TTC549 (cell line): ENCODE results near the gene GALNT13.

ENCODE experiments used
- FAIRE-seq: peaks from 2 replicates; lab custom pipeline; 2012; peaks lifted over from hg19 to GRCh38; lab: Jason Lieb, UNC

The GALNT13 gene

DNA sequence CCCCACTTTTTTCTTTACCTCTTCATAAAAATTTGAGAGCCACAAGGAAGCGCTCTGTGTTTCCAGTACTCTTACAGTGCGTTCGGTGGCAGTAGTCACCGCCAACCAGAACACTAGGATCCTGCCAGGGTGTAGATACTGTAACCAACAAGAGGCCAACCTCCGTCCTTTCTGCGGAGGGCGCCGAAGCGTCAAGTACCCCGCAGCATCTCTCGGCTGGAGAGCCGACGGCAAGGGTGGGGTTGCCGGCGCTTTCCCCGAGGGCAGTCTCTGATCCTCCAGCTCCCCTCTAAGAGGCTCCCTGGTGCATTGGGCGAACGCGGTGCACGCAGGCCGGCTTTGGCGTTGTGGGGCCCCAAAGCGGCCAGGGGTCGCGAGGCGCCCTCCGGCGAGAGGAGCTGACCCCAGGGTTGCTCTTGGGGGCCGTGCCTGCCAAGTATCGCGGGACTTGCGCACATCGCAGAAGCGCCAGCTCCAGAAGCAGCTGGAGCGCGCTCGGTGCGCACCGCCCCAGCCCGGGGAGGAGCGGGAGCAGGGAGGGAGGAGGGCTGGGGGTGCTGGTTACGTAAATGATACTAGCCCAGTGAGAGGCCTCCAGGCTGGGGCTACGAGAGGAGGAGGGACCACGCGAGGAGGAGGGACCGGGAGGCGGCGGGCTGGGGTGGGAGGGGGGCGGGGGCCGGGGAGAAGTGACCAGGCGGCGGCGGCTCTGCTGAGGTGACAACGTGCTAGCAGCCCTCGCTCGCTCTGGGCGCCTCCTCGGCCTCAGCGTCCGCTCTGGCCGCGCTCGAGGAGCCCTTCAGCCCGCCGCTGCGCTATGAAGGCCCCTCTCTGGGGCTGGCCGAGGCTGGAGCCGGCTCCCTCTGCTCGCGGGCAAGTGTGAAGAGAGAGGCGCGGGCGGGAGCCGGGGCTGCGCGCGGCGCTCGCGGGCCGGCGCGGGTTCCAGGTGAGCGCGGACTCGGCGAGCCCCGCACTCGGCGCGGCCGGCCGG lies at the start of gene GALNT13:
TSS of gene GALNT13 (plus strand) at position 692 of the 991 bp plus-strand sequence.
- FAIRE-seq, result no peak

DNA sequence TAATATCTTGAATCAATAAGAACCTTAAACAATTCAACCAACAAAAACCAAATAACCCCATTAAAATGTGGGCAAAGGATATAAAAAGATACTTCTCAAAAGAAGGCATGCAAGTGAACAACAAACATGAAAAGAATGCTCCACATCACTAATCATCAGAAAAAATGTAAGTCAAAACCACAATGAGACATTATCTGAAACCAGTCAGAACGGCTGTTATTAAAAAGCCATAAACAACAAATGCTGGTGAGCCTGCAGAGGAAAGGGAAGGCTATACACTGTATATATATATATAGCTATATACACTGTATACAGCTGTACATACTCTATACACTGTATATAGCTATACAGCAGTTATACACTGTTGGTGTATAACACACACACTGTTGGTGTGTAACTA lies 47.8 kb upstream of the GALNT13 start:
- no peak for FAIRE-seq

DNA sequence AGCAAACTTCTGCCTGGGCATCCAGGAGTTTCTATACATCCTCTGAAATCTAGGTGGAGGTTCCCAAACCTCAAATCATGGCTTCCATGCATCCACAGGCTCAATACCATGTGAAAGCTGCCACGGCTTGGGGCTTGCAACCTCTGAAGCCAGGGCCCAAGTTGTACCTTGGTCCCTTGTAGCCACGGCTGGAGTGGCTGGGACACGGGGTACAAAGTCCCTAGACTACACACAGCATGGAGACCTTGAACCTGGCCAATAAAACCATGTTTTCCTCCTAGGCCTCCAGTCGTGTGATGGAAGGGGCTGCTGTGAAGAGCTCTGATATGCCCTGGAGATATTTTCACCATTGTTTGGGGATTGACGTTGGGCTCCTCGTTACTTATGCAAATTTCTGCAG lies 43.4 kb upstream of the GALNT13 start:
- no peak for FAIRE-seq

DNA sequence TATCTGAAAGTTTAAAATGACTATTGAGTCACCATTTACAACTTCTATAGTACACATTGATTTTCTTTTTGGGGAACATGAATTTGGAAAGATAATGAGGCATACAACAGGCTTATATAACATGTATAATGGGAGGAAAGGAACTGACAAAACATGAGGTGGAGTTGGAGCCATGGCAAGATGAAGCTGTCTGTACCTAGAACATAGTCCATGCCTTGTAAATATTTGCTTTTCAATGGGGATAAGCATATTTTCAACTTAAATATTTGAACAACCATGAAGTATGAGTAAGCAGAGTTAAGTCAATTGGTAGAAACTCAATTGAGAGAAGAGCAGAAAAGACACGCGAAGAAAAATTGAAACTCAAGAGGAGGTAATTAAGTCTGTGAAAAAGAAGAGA lies 37.1 kb upstream of the GALNT13 start:
- no peak for FAIRE-seq

DNA sequence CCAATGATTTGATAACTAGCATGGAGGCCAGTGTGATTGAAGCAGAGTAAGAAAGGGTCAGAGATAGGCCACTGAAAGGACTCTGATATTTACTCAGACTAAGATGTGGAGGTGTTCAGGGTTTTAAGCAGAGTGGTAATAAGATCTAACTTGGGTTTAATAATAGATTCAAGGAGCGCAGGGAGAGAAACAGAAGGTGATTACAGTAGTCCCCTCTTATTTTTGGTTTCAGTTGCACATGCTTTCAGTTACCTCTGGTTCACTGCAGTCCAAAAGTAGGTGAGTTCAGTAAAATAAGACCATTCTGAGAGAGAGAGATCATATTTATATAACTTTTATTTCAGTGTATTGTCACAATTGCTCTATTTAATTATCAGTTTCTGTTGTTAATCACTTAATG lies 13.5 kb upstream of the GALNT13 start:
- FAIRE-seq, result no peak

DNA sequence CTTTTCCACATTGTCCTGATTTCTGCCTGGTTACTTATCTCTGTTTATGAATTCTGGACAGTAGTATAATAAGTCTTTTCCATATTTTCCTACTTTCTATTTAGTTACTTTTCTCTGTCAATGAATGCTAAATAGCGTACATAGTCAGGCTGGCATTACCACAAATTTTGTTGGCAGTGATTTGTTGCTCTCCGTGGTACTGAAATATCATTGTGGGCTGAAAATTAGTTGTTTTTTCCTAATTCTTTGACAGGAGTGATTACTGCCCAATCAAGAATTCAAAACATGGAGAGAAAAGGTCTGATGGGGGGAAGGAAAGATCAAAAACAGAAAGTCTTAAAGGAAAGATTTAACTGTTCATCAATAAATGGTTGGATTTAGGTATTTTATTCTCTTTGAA lies 7.7 kb upstream of the GALNT13 start:
- FAIRE-seq, result no peak

DNA sequence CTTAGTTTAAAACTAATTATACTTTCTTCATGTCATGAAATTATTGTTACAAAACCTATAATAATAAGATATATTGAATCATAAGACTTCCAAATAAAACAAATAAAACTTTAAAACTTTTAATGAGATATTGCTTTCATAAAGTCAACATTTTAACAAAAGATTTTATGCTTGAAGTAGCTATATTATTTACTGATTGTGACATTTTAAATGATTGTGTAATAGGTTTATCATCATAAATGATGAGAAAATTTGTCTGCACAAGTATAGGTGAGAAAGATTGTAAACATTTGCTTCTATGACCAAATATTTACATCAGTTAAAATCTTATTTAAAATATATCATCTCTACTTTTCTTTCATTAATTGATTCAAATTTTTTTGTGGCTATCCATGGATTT lies 5.1 kb upstream of the GALNT13 start:
- peak; percentile 37 for FAIRE-seq

DNA sequence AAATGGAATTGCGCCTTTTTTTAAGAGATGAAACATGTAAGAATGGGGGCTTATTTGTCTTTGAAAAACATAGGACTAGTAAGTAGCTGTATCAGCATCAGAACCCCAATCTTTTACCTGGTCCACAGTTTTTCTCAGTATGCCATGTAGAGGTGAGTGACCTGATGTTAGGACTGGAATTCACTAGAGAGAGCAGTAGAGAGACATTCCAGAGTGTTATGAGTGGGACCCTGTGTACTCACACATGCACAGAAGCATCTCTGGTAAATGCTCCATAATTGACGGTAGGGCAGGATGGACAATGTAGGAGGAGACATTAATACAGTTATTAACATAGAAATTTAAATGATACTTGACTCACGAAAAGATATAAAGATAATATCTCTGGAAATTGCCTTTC lies 1.4 kb upstream of the GALNT13 start:
- no peak for FAIRE-seq

DNA sequence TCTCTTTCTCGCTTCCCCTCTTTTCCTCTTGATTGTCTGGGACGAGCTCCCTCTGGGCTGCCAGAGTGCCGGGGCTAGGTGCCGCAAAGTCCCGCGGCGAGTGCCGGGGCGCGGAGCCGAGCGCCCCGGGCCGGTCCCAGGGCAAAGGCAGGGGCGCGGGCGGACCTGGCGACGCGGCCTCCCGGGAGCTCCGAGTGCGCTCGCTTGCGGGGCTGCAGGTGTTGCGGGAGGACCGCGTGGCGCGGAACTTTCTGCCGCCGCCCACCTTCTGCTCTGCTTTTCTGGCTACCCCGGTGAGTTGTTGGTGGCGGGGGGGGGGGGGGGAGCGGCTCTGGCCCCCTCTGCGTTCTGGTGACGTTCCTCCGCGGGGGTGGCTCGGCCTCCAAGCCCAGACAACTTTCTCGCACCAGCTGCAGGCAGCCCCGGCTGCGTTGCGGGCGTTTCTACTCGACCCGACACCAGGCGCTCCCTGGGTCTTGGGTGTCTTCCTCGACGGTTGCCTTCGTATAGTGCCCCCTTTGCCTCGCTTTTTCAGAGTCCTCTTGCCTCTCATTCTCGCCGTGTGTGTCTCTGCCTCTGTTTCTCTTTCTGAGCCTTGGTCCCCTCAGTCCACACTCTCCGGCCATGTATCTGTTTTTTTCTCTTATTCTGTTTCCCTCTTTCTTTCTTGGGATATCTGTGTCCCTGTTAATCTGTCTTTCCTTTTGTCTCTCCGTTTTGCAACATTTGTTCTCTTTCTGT lies 759 bp downstream of the GALNT13 start:
- FAIRE-seq, result no peak

DNA sequence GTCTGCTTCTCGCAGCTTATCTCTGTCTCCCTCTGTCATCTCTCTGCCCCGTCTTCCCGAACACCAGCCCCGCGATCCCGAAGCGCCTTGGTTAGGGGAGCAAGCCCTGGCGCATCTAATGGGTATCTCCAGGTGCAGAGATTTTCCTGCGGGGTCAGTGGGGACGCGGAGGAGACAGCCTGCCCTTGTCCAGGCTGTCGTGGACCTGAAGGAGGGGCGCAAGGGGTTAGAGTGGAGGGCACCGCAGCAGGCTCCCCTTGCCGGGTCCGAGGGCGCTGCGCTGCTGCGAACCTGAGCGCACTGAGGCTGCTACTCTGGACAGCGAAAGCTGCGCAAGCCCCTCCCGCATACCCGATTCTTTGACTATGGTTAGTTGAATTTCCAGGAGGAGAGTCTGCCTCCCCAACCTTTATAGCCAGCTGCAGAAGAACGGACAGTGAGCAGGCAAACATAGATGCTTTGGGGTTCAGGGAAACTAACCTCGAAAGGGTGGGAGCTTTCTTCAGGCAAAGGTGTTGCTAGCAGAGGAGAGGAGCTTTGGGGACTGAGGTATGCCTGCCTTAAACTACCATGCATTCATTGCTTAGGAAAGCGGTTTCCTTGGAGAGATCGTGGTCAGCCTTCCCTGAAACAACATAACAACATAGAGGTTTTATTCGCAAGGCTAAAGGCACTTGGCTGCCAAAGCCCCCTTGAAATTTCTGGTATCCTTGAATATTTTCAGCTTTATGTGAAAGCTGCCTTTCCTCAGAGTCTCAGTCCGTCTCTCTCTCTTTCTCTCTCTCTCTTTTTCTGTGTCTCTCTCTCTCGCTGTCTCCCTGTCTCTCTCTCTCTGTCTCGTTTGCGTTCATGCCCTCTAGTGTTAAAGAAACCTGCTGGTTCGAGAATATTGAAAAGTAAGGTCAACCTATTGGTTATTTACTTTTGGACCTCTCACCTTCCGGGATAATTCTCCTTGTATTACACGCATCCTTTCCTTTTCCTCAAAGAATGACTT lies 1.6 kb downstream of the GALNT13 start:
- no peak for FAIRE-seq

DNA sequence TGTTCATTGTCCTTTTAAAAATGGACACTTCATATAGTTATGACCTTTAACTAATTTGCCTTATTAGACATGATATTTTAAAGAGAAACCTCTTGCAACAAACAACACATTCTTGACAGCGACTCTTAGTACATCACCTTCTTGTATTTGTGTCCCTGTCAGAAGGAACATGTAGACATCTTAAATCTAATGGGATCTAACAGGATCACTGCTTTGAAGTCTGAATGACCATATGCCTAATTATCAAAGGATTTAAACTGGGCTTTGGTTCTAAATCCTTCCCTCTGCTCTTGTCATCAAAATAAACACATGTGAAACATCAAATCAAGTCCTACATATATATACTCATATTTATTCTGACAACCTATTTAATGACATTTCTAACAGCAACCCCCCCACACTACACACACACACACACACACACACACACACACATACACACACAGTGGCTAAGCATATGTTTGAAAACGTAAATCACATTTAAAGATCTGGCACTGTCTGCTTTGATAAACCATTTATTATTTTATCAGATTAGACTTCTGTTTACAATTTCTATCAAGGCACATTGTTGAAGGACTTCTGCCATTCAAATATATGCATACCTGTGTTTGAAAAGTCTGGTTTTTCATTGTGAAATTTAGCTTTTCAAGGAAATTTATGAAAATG lies 4.2 kb downstream of the GALNT13 start:
- no peak for FAIRE-seq

DNA sequence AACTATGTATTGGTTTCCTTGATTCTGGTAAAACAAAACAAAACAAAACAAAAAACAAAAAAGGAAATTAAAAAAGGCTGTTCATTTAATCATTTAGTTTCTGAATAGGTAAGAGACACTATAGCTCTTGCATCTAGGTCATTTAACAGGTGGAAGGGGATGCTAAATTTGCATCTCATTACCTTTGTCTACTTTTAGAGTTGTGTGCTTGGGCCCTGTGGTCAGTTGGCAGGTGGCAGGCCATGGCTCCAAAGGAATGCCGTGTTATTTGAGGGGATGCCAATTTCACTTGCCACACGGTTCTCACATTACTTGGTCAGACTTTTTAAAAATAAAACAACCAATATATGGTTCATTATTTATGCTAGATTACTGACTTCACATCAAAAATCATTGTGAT lies 9.2 kb downstream of the GALNT13 start:
- FAIRE-seq, result no peak

DNA sequence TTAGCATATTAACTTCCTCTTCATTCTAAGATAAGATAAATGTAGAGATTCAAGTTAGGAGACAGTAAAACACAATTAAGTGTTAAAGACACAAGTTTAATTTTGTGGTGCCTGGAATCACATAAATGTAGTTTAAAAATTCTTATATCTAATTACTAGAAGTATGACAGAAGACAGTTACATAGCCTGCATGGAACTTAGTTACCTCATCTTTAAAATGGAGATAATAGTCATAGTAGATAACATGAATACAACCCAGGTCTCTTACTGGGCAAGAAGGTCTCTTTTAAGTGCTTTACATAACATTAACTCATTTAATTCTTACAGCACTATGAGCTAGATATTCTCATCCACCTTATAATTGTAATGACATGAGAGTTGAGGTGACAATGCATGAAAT lies 15.1 kb downstream of the GALNT13 start:
- FAIRE-seq, result no peak

DNA sequence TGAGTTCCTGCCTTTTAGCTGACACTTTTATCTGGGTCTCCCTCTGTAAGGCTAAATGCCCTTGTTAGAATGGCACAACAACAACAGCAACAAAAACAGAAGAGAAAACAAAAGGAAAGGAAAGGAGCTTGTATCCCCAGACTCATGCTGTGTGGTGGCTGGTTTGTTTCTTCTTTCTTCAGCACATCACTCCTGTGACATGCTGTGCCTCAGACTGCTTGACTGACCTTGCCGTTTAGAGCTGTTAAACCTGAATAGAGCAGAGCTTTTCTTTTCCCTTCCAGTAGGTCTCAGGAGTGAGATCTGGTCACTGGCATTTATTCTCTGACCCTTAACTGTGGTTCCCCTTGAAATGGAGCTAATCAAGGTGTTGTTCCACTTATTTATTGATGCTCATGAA lies 18.9 kb downstream of the GALNT13 start:
- FAIRE-seq, result no peak

DNA sequence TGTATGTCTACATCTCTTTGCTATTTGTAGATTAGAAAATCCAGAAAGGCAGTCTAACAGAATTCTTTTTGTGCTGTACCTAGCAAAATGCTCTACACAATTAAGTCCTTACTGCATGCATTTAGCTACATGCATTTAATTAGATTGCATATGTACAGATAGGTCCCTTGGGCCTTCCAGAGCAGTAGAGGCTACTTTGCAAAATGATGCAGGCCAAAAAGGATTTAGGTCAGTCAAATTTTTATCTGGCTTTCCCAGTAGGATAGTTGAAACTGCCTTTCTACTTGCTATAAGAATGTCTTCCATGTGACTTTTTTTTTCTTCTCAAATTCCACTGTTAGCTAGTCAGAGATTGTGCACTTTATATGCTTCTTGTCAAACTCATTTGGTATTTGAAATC lies 19.3 kb downstream of the GALNT13 start:
- FAIRE-seq, result no peak

DNA sequence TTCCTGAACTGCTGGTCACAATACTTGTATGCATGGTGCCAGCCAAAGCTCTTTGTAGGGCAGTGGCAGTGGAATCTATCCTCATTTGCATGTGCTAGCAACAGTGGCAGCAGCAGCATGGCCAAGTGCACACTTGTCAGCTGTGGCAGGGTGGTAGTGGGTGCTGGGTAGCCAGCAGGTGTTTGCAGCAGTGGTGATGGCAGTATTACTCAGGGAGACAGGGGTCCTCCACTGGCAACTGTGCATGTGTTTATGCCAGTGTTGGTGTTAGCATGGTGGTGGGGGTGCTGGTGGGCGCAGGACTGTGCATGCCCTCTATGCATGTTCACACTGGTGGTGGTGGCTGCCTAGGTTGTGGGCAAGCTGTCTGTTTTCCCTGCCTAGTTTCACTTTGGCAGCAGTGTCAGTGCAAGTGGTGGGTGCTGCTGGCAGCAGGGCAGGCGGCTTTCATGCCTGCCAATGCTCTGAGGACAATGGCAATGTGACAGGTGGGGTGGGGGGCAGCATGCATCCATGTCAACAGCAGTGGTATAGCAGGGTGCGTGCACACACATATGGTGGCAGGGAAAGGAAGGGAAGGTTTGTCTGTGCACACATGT lies 41.2 kb downstream of the GALNT13 start:
- FAIRE-seq, result no peak

DNA sequence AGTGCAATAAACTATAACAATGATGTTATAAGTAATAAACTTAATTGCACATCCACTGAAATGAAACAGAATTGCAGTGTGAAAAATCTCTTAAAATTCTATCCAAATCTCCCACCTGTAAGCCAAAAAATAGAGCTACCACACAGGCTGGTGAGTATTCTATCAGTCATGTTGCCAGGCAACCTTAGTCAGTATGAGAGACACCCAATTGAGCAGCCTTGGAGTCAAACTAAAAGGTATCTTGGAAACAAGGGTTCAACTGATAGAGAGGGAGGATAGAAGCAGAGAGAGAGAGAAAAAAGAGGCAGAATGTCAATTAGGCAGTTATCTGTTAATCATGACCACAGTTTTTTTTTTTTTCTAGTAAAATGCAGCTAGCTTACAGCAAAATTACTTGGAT lies 45.8 kb downstream of the GALNT13 start:
- no peak for FAIRE-seq

DNA sequence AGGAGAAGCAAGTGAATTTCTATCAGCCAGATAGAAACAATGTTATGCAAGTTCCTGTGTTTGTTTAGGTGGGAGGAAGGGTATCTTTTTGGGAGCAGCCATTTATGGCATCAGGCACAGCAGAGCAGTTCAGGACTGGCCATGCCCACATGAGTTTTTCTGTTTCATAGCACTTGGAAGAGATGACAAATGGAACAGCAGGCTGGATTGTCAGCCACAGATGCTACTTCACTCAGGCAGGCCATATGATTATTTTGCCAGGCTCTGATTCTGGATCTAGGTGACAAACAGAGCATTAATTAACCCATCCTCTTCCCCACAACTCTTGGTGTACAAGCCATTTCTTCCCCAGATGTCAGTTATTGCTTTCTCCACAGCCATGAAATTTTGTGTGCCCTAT lies 63.8 kb downstream of the GALNT13 start:
- no peak for FAIRE-seq

DNA sequence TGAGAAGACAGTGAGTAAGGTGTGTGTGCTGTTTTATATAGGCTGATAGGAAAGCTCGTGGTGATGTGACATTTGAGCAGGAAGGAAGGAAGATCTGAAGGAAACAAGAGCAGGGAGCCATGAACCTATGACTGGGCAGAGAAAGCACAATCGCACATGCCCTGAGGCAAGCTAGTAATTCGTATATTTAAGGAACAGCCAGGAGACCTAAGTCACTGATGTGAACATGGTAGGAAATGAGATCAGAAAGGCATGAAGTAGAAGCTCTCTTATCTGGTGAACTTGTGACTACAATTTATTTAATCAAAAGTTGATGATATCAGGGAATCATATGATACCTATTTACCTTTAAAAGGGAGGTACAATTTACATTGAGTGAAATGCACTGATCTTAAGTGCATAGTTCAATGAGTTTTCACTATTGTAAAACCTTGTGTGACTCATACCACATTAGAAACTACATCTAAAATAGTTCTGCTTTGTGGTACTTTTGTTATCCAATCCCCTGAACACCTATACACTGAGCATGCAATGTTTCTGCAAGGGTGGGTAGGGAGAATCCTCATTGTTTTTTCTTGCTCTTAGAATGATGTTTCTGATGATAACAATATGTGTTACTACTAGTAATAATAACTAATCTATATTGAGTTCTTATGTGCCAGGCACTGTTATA lies 67.5 kb downstream of the GALNT13 start:
- FAIRE-seq, result no peak

DNA sequence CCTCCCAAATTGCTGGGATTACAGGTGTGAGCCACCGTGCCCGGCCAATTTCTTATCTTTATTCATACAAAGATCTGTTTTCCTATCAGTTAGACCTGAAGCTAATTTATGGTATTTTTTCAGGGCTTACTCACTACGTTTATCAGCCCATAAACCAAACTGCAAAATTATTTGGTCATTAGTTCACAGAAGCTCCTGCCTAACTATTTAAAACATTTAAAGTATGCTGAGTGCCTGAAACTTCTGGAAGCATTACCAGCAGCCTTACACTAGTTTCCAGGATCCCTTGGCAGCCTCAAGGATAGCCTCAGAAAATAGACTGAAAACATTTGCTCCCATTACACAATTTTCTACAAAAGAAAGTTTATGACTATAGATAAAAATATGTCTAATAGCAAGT lies 68.8 kb downstream of the GALNT13 start:
- FAIRE-seq, result no peak

DNA sequence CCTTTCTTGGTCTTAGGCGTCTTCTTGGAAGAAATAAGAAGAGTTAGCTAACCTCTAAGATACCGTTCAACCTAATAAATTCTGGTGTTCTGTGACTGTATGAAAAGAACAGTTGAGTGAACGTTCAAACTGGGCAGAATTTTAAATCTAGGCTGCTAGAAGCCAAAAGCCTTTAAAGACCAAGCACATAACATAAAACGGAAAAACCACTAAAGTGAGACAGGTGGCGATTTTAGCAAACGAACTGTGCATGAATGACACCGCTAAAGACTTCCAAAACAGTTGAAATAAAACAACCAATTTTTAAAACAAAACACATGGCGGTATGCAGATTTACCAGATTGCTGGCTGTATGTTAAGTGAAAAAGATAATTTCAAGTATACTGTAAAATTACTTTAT lies 73.1 kb downstream of the GALNT13 start:
- FAIRE-seq, result no peak
